ENCODE results near the gene ERI2.

- TF ChIP-seq CREB1 (IDR thresholded peaks at IDR 0.05; ENCODE audit: low read depth) (no peak), EGR1 (IDR thresholded peaks at IDR 0.05) (no peak), TEAD4 (IDR thresholded peaks at IDR 0.05) (no peak), YY1 (IDR thresholded peaks at IDR 0.05; ENCODE audit: low read depth) (no peak), EP300 (IDR thresholded peaks at IDR 0.05; ENCODE audit: borderline replicate concordance) (no peak), TAF1 (IDR thresholded peaks at IDR 0.05; ENCODE audit: low read depth) (no peak), REST (IDR thresholded peaks at IDR 0.05; ENCODE audit: low read depth) (no peak), MAX (IDR thresholded peaks at IDR 0.05) (no peak)
These were observed 12.8 kb upstream of the ERI2 start for GRCh38 chr16:20818929-20819585.
